Erythroblast (primary cell): ENCODE data around the gene OR51B2.

Source experiments
- GATA1 ChIP-seq: IDR thresholded peaks from 2 replicates; pipeline ENCODE4 v1.6.1; 2011; ENCODE audit warnings: low read depth, mild to moderate bottlenecking, control low read depth, low read length, moderate library complexity
- POLR2A ChIP-seq: IDR thresholded peaks from 2 replicates; pipeline ENCODE4 v1.6.1; 2011; ENCODE audit warnings: mild to moderate bottlenecking, low read length

GRCh38 chr11:5324197-5324596 is at the start of gene OR51B2:
- TF ChIP-seq POLR2A (no peak), GATA1 (no peak)
